Astrocyte (in vitro differentiated cells and primary cell): ENCODE measurements around the gene IZUMO1R. TPM values are rescaled to one million over a fixed set of nuclear protein-coding genes. Genes with fewer than 3 reads are reported as not detected.

Experiments
- DNase-seq: peaks from one replicate; pipeline ENCODE4 v3.0.0-alpha.2; 2010; ENCODE audit warnings: low read depth
- FAIRE-seq: peaks from 2 replicates; lab custom pipeline; 2011; peaks lifted over from hg19 to GRCh38; lab: Jason Lieb, UNC
- H2AFZ ChIP-seq: 2 replicates; pipeline ENCODE4 v1.6.0; 2012; ENCODE audit warnings: low read depth, low read length, inconsistent platforms
- H3K27ac ChIP-seq: 2 replicates; pipeline ENCODE4 v1.5.1; 2011; ENCODE audit warnings: low read depth, low read length, inconsistent platforms
- H3K27me3 ChIP-seq: 2 replicates; pipeline ENCODE4 v1.6.0; 2011; ENCODE audit warnings: low read length, inconsistent platforms; ENCODE audit not compliant: insufficient read depth
- H3K36me3 ChIP-seq: 2 replicates; pipeline ENCODE4 v1.5.1; 2011; ENCODE audit warnings: low read length, inconsistent platforms; ENCODE audit not compliant: insufficient read depth
- H3K4me1 ChIP-seq: 2 replicates; pipeline ENCODE4 v1.5.1; 2011; ENCODE audit warnings: low read length, inconsistent platforms; ENCODE audit not compliant: insufficient read depth
- H3K4me2 ChIP-seq: 2 replicates; pipeline ENCODE4 v1.6.0; 2012; ENCODE audit warnings: low read length, inconsistent platforms
- H3K4me3 ChIP-seq: 2 replicates; pipeline ENCODE4 v1.5.1; 2011; ENCODE audit warnings: low read depth, mild to moderate bottlenecking, low read length, inconsistent platforms; ENCODE audit not compliant: insufficient read depth
- H3K79me2 ChIP-seq: 2 replicates; pipeline ENCODE4 v1.6.0; 2012; ENCODE audit warnings: mild to moderate bottlenecking, low read length, inconsistent platforms; ENCODE audit not compliant: insufficient read depth
- H3K9ac ChIP-seq: 2 replicates; pipeline ENCODE4 v1.6.0; 2012; ENCODE audit warnings: mild to moderate bottlenecking, low read length, inconsistent platforms
- H3K9me3 ChIP-seq: 2 replicates; pipeline ENCODE4 v1.5.1; 2012; ENCODE audit warnings: low read depth, mild to moderate bottlenecking, low read length, inconsistent platforms; ENCODE audit not compliant: insufficient read depth
- H4K20me1 ChIP-seq: 2 replicates; pipeline ENCODE4 v1.6.0; 2012; ENCODE audit warnings: low read length, inconsistent platforms; ENCODE audit not compliant: insufficient read depth
- H3K27ac Mint-ChIP-seq: one replicate; pipeline ENCODE4 v1.8.0; 2021; ENCODE audit warnings: mild to moderate bottlenecking, mixed read lengths; ENCODE audit not compliant: unreplicated experiment
- H3K27me3 Mint-ChIP-seq: one replicate; pipeline ENCODE4 v1.8.0; 2021; ENCODE audit warnings: low read depth, mixed read lengths; ENCODE audit not compliant: unreplicated experiment
- H3K36me3 Mint-ChIP-seq: one replicate; pipeline ENCODE4 v1.8.0; 2021; ENCODE audit warnings: low read depth, mixed read lengths; ENCODE audit not compliant: unreplicated experiment
- H3K4me1 Mint-ChIP-seq: one replicate; pipeline ENCODE4 v1.8.0; 2021; ENCODE audit warnings: low read depth, mixed read lengths; ENCODE audit not compliant: unreplicated experiment
- H3K4me3 Mint-ChIP-seq: one replicate; pipeline ENCODE4 v1.8.0; 2021; ENCODE audit warnings: mild to moderate bottlenecking, moderate library complexity, mixed read lengths; ENCODE audit not compliant: unreplicated experiment
- H3K9me3 Mint-ChIP-seq: one replicate; pipeline ENCODE4 v1.8.0; 2021; ENCODE audit warnings: mild to moderate bottlenecking, mixed read lengths; ENCODE audit not compliant: unreplicated experiment
- CTCF ChIP-seq: IDR thresholded peaks from 2 replicates; pipeline ENCODE4 v1.5.1; 2011; ENCODE audit warnings: low read depth, mild to moderate bottlenecking, inconsistent platforms, low read length, moderate library complexity; ENCODE audit not compliant: insufficient read depth
- EZH2 ChIP-seq: IDR thresholded peaks from 2 replicates; pipeline ENCODE4 v1.6.1; 2012; ENCODE audit warnings: mild to moderate bottlenecking, low read length, inconsistent platforms; ENCODE audit not compliant: insufficient read depth
- total RNA-seq: library from RNA; stranded (reverse); gene quantifications from 2 replicates; pipeline ENCODE4 v1.2.1, GENCODE V29; 2021

The IZUMO1R gene
- total RNA-seq, 1 donor from 2014 or later = not detected

GRCh38 chr11:94325681-94326080 is 21.3 kb downstream of the IZUMO1R start:
- no peak for FAIRE-seq
- DNase-seq = no peak
- no peak overlapping the region for H3K4me3 ChIP-seq
- H3K4me2 ChIP-seq = no peak overlapping the region
- no peak overlapping the region for H3K9ac ChIP-seq
- no peak overlapping the region for H2AFZ ChIP-seq
- Mint-ChIP-seq H3K9me3 (no peaks in the 10 kb centered on the region), H3K36me3 (no peaks in the 10 kb centered on the region), H3K27ac (no peak overlapping the region), H3K4me3 (no peak overlapping the region), H3K27me3 (peaks cover 7% of the 10 kb centered on the region), H3K4me1 (no peaks in the 10 kb centered on the region)
- no peaks in the 10 kb centered on the region for H3K9me3 ChIP-seq
- H3K79me2 ChIP-seq = no peaks in the 10 kb centered on the region
- H3K36me3 ChIP-seq = no peaks in the 10 kb centered on the region
- no peaks in the 10 kb centered on the region for H3K27me3 ChIP-seq
- no peak overlapping the region for H3K27ac ChIP-seq
- TF ChIP-seq EZH2 = no peak
- no peak for TF ChIP-seq CTCF
- no peaks in the 10 kb centered on the region for H4K20me1 ChIP-seq
- H3K4me1 ChIP-seq = no peaks in the 10 kb centered on the region

- no peak overlapping the region for H3K9ac ChIP-seq
- TF ChIP-seq EZH2 = no peak
- TF ChIP-seq CTCF = no peak
- H3K36me3 ChIP-seq = no peaks in the 10 kb centered on the region
- Mint-ChIP-seq H3K4me1 (no peaks in the 10 kb centered on the region), H3K27me3 (peaks cover 7% of the 10 kb centered on the region), H3K9me3 (no peaks in the 10 kb centered on the region), H3K4me3 (no peak overlapping the region), H3K27ac (no peak overlapping the region), H3K36me3 (no peaks in the 10 kb centered on the region)
- no peaks in the 10 kb centered on the region for H3K9me3 ChIP-seq
- no peaks in the 10 kb centered on the region for H3K4me1 ChIP-seq
- no peaks in the 10 kb centered on the region for H3K79me2 ChIP-seq
- no peak overlapping the region for H3K4me3 ChIP-seq
- H2AFZ ChIP-seq = no peak overlapping the region
- no peak for FAIRE-seq
- no peak for DNase-seq
- no peak overlapping the region for H3K27ac ChIP-seq
- H3K27me3 ChIP-seq = no peaks in the 10 kb centered on the region
- no peaks in the 10 kb centered on the region for H4K20me1 ChIP-seq
- no peak overlapping the region for H3K4me2 ChIP-seq
Measured at GRCh38 chr11:94326947-94327346, 22.6 kb downstream of the IZUMO1R start.

GRCh38 chr11:94328587-94329080 is 24.3 kb downstream of the IZUMO1R start:
- Histone ChIP-seq H3K36me3 (no peaks in the 10 kb centered on the region), H4K20me1 (no peaks in the 10 kb centered on the region), H3K27ac (no peak overlapping the region), H3K4me3 (no peak overlapping the region), H2AFZ (no peak overlapping the region), H3K9me3 (no peaks in the 10 kb centered on the region), H3K27me3 (no peaks in the 10 kb centered on the region), H3K4me1 (no peaks in the 10 kb centered on the region), H3K79me2 (no peaks in the 10 kb centered on the region), H3K4me2 (no peak overlapping the region), H3K9ac (no peak overlapping the region)
- Mint-ChIP-seq H3K27ac (no peak overlapping the region), H3K4me3 (no peak overlapping the region), H3K4me1 (no peaks in the 10 kb centered on the region), H3K36me3 (no peaks in the 10 kb centered on the region), H3K27me3 (peaks cover 7% of the 10 kb centered on the region), H3K9me3 (no peaks in the 10 kb centered on the region)
- FAIRE-seq = no peak
- no peak for DNase-seq
- no peak for TF ChIP-seq EZH2
- no peak for TF ChIP-seq CTCF
